Measurements from ENCODE around the gene ACER1.

DNA sequence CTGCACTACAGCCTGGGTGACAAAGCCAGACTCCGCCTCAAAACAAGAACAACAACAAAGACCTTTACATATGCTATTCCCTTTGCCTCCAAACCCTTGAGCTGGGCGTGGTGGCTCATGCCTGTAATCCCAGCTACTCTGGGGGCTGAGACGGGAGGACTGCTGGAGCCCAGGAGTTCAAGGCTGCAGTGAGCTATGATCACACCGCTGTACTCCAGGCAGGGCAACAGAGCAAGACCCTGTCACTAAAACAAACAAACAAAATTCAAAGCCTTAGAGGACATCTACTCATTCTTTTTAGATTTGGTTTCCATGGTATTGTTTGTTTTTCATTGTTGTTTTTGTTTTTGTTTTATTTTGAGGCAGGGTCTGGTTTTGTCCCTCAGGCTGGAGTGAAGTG is 7.8 kb downstream of the ACER1 start:
- TF ChIP-seq, protein P1, sequence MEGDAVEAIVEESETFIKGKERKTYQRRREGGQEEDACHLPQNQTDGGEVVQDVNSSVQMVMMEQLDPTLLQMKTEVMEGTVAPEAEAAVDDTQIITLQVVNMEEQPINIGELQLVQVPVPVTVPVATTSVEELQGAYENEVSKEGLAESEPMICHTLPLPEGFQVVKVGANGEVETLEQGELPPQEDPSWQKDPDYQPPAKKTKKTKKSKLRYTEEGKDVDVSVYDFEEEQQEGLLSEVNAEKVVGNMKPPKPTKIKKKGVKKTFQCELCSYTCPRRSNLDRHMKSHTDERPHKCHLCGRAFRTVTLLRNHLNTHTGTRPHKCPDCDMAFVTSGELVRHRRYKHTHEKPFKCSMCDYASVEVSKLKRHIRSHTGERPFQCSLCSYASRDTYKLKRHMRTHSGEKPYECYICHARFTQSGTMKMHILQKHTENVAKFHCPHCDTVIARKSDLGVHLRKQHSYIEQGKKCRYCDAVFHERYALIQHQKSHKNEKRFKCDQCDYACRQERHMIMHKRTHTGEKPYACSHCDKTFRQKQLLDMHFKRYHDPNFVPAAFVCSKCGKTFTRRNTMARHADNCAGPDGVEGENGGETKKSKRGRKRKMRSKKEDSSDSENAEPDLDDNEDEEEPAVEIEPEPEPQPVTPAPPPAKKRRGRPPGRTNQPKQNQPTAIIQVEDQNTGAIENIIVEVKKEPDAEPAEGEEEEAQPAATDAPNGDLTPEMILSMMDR (IDR thresholded peaks at IDR 0.05): no peak
- TF ChIP-seq POLR2A (IDR thresholded peaks at IDR 0.05): no peak
